GM18858 (cell line): ENCODE measurements around the gene SCYGR3.
"Not testable (repeated sequence)": the region's sequence is repeated elsewhere in the genome, so short reads cannot be mapped to it uniquely, and the experiment has no call there.

ENCODE experiments used
- ATAC-seq: cut with Tn5 transposase; IDR thresholded peaks from one replicate; pipeline ENCODE4 v1.9.1; 2021; ENCODE audit not compliant: unreplicated experiment

SCYGR3 gene

DNA sequence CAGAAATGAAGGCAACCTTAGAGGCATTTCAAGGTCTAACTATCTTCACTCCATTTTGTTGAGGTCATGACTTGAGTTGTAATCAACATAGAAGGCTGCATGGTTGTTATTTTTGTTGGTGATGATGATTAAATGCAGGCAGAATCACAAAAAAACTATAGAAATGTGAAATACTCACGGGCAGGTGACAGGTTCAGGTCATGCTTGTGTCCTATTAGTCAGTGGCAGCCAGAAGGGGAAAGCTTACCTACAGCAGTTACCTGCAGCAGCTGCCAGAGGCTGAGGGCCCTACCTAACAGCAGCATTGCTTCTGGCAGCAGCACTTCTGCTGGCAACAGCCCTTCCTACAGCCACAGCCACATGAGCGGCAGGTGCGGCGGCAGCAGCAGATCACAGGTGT is 394 bp downstream of the SCYGR3 start:
- ATAC-seq, result no peak

DNA sequence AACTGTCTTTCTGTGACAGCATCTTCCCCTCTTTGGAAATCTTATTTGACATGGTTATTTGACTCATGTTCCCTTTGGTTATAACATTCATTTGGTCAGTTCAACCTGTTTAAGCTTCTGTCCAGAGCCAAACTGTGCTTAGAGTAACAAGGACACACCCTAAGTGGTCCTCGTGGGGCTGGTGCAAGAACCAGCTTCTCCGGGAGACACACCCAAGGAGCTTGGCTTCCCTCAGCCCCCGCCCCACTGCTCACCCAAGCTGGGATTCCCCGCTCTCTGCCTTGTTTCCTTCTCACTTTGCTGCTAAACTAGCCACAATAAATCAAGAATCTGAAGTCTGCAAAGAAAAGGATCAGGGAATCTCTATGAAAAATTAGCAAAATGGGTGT is 1.4 kb downstream of the SCYGR3 start:
- ATAC-seq, result no peak

DNA sequence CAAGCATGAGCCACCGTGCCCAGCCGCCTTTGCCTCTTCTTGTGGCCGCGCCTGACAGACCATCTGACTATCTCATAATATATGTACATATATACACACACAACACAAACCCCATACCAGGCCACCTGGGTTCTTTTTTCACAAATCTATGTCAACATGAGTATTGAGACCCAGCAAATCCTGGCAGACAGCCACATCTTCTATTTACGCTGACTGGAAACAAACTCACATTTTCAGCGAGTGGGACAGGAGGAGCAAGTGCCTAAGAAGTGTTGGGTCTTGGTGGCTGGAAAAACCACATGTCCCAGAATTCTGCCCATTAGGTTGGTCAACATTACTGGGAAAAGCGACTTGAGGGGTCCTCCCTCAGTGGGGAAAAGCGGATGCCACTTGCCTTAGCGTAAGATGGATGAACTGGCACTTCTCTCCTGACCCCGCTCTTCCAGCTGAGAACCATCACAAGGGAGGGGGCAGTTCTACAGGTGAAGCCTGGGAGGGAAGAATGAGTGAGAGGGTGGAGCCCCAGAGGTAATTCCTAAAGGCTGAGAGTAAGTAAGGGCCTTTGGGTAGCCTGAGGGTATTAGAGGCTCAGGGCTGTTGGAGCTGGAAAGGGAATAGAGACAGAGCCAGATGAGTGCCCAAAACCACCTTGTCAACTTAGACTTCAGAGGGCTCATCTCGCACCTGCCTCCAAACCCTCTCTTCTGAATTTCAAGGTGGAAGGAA is 1.9 kb downstream of the SCYGR3 start:
- ATAC-seq, result no peak

DNA sequence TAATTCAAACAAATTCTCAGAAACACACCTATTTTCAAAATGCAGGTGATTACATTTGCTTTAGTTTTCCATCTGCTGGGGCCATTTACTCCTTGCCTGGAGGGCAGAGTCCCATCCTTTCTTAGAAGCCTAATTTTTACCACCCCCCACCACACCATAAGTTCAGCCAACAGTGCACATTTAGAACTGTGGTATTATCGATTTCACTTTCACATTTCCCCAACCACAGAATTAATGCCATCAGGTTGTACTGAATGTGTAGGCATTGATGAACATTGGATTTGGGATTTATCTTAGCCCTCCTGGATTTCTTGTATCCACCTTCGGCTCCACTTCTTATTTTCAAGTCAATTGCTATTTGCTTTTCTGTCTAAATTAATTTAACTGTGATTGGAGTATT is 4.5 kb downstream of the SCYGR3 start:
- ATAC-seq, result no peak

DNA sequence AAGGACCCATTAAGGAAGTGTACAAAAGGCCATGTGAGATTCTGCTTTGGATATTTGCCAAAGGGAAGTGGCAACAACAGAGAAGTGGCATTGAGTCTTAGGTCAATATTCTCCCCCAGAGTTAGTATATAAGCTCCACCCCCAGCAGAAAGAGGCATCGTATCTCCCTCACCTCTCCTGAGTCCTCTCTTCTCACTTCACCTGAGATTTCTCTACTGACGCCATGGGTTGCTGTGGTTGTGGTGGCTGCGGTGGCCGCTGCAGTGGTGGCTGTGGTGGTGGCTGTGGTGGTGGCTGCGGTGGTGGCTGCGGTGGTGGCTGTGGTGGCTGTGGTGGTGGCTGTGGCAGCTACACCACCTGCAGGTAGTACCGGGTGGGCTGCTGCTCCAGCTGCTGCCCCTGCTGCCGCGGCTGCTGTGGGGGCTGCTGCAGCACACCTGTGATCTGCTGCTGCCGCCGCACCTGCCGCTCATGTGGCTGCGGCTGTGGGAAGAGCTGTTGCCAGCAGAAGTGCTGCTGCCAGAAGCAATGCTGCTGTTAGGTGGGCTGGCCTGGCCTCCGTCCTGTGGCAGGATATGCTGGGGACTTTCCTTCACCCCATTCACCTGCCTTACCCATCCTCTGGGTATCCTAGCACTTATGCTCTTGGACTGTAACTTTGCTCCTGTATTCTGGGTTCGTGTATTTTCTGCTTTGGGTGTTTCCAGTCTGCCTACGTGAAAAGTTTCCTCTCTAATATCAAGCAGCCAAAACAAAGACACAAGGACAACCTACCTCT is 5.9 kb downstream of the SCYGR3 start:
- ATAC-seq, result peak; percentile 52

DNA sequence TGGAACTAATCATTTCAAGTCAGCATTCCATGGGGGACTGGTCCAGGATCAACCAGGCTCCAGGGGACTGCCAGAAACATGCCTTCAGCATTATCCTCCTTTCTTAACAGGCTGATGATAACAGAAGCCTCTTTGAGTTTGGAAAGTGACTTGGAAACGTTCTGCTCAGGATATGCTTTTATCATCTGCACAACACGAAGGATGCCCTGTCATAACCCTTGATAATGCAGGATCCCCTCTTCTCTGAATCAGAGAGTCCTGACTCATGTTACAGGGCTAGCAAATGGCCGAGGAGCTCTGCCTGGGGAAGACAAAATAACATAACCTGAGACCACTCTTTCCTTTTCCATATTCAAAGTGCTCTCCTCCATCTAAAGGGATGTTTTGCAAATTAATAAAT is 6.7 kb downstream of the SCYGR3 start:
- no peak for ATAC-seq

DNA sequence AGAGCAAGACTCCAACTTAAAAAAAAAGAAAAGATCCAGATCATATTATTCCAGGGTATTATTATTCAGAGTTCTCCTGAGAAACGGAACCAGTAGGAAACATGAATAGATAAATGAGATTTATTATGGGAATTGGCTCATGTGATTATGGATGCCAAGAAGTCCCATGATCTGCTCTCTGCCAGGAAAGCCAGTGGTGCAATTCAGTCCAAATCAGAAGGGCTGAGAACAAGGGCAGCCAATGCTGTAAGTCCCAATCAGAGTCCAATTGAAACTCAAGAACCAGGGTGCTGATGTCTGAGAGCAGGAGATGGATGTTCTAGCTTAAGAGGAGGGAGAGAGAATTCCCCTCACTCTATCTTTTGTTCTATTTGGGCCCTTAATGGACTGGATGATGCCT is 8.2 kb downstream of the SCYGR3 start:
- no peak for ATAC-seq

DNA sequence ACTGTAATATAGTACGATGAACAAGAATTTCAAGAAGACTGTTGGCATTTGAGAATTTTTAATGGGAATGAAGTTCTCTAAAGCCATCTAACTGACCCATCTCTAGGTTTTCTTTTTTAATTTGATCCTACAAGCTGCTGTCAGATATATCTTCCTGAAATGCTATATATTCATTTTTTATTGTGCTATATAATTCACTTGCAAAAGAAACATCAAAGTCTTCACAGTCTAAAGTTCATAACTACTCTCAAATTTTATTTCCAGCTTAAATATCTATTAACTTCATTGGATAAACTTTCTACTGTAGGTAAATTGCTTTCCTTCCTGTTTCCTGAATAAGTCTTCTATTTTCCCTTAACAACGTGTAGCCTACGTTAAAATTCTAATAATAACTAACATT is 12.3 kb downstream of the SCYGR3 start:
- no peak for ATAC-seq

DNA sequence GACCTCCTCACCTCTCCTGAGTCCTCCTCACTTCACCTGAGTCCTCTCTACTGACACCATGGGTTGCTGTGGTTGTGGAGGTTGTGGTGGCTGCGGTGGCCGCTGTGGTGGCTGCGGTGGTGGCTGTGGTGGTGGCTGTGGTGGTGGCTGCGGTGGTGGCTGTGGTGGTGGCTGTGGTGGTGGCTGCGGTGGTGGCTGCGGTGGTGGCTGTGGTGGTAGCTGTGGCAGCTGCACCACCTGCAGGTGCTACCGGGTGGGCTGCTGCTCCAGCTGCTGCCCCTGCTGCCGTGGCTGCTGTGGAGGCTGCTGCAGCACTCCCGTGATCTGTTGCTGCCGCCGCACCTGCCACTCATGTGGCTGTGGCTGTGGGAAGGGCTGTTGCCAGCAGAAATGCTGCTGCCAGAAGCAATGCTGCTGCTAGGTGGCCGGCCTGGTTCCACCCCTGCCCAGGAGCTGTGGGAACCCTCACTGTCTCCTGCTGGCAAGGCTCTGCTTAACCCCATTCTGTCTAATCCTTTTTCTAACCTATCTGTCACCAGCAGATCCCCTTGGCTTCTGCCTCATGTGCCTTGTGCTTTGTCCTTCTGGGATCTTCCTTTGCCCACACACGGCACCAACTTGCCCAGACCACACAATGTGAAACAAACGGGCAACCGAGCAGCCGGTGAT is 15.7 kb downstream of the SCYGR3 start, which contains the start of gene SCYGR2:
SCYGR2 (plus strand) TSS at position 59 of the 669 bp plus-strand sequence; CDS start at position 59, 0 bp downstream.
- not testable (repeated sequence) for ATAC-seq

DNA sequence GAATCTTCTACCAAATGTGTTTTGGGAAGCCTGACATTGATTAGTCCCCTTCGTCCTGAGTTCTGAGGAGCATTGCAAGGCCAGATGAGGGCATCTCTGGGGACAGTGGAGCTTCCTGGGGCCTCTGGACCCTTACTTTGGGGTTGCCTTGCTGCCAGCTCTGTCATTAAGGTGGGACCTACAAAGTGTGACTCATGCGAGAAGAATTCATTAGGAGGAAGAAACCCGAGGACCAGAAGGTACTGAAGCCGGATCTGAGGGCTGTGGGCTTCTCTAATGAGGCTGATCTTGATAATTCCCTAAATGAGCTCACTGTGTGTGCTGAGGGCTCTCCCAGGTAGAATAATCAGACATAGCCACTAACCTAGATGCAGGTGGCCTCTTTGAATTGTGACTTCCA is 16.6 kb downstream of the SCYGR3 start:
- ATAC-seq, result no peak

DNA sequence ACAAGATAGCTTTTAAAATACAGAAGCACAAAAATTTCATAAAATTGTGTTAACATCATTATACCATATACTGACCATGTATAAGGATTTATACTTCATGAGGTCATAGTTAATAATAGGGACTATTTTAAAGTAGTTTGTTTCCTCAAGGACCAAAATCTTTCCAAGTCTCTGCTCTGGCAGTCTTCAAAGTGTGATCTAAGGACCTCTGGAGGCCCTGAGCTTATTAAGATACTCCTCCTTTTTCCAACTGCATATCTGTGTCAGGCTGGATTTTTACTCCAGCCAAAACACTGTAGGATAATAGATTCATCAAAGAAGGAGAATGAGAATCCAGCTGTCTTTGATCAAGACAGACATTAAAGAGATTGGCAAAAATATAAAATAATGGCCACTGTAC is 17.6 kb downstream of the SCYGR3 start:
- no peak for ATAC-seq

DNA sequence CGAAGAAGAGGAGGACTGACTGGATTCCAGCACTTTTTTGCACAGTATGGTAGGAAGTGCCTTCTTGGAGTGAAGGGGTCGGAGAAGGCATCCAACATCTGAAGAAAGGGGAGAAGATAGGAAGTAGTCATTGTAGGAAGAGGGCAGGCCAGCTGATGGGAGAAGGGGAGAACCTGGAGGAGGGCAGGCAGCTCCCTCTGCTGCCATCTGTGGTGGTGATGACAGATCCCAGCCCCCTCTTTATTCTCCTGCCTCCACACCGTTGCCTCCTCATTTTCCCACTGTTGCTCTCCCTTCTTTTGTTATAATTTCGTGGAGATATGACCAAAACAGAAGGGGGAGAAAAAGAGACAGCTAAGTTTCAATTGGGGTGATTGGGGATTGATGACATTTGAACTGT is 18.8 kb downstream of the SCYGR3 start:
- ATAC-seq, result no peak

DNA sequence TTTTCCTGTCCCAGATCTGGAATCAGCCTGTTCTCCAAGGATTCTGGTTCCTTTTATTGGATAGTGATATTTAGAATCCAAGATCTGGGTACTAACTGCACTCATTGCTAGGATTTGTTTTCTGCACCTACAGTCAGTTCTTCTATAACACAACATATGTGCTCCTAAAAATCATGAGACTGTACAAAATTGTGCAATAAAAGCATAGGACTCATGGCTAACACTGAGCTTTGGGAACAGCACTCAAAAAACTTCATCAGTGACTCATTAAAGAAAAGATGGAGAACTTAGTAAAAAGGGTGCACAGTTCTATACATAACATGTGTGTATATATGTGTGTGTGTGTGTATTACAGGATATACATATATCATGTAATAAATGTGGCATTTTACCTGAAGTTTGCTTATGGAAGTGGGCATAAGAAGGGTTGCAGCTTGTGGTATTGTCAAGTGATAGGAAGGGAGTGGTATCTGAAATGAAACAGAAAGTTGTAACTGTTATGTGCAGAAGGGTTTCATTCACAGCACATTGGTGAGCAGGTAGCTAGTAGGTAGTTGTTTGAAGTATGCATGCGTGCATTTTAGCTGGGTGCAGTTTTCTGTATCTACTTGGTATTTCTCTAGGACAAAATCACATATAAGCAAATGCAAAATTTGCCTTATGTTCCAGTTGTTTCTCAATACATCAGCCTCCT is 21.8 kb downstream of the SCYGR3 start:
- ATAC-seq, result no peak

DNA sequence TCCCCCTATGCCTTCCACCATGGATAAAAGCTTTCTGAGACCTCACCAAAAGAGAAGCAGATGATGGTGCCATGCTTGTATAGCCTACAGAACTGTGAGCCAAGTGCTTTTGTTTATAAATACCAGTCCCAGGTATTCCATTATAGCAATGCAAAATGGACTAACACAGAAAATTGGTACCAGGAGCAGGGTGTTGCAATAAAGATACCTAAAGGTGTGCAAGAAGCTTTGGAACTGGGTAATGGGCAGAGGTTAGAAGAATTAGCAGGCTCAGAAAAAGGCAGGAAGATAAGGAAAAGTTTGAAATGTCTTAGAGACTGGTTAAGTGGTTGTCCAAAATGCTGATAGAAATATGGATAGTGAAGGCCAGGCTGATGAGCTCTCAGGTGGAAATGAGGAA is 32.3 kb downstream of the SCYGR3 start:
- no peak for ATAC-seq

DNA sequence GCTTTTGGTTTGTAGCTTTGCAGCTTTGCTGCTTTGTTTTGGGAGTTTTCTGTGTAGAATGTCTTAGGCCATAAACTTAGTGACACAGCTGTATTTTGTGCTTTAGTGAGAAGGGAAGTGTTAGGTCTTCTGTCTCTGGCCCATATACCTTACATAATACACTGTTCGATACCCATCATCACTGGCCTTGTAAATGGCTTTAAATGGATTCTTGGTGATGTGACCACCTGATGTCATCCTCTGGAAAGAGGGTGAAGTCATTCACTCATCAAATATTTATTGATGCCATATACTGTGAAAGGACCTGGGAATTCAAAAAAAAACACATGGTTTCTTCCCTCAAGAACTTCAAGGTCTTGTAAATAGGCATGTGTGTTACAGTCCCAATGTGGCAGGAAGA is 34.8 kb downstream of the SCYGR3 start:
- ATAC-seq, result no peak

DNA sequence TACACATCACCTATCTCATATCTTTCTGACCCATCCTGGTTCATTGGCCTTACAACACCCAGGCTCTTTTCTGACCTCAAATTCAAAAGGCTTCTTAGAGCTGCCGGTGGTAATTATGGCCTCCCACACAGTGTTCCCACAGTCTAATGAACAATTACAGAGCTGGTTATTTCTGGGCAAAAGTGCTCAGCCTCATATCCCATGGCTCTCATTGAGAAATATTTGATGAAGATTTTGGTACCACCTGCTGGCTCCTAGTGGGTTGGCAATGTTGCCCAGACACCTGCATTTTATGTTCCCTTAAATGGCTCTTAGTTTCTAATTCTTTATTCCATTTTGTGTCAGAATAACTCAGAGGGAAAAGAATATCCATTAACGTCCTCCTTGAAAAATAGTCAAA is 36.0 kb downstream of the SCYGR3 start:
- ATAC-seq, result no peak

DNA sequence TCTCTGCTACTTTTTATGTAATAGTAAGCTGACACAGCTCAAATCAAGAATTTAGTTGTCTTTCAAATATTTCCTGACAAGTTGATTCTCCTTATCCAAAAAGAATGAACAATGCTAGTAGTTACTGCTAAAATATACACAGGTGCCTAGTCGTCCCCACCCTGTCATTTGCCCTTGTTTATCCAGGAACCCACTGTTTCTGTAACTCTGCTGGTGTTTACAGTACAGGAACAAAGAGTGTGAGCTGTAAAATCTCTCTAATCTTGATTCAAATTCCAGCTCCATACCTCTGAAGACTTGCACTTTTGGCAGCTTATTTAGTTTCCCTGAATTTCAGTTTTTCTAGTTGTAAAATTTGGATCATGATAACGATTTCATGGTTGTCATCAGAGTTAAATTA is 37.1 kb downstream of the SCYGR3 start:
- no peak for ATAC-seq

DNA sequence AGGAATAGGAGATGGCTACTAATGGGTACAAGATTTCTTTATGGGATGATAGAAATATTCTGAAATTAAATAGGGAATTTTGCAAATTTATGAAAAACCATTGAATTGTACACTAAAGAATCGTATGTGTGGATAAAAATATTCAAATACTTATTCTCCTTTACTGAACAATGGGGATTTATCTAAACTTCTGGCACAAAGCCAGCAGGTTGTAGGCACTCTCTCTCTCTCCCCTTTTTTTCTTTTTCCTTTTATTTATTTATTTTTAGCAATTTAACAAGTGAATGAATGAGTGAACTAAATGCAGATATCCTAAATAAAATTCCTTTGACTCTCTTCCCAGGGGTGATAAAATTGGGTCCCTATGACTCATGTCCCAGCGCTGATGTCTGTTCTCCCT is 37.8 kb downstream of the SCYGR3 start:
- no peak for ATAC-seq

DNA sequence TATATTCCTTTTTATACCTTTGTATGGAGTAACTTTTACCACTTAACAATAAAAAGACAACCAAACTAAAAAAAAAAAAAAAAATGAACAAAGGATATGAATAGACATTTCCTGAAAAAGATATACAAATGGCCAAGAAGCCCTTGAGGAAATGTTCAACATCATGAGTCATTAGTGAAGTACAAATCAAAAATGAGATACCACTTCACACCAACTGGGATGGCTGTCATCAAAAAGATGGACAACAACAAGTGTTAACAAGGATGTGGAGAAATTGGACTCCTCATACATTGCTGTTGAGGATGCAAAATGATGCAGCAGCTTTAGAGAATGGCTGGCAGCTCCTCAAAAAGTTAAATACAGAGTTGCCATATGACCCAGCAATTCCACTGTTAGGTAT is 38.5 kb downstream of the SCYGR3 start:
- ATAC-seq, result no peak

DNA sequence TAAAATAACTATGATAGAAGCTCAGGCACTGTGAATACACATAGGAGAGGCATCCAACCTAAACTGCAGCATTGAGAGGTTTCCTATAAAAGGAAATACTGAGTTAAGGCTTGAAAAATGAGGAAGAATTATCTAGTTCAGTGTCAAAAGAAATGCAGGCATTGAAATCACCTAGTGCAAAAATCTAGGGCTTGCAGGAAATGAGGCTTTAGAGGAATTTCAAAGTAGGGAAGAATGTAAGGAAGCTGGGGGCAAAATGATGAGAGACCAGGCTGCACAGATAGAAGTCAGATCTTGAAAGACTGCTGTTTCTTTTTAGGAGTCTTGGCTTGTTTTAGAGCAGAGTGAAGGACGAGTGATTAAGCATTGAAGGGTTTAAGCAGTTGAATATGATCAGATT is 44.0 kb downstream of the SCYGR3 start:
- no peak for ATAC-seq

DNA sequence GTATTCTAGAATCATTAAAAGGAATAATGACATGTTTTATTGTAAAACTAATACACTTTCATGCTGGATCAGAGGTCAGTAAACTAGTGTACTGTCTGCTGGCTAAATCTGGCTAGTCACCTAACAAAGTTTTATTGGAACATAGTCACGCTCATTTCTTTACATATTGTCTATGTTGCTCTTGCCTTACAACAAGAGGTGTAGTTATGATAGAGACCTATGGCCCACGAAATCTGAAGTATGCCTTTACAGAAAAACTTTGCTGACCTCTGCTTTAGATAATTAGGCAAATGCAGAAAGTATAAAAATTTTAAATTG is 45.8 kb downstream of the SCYGR3 start:
- no peak for ATAC-seq

DNA sequence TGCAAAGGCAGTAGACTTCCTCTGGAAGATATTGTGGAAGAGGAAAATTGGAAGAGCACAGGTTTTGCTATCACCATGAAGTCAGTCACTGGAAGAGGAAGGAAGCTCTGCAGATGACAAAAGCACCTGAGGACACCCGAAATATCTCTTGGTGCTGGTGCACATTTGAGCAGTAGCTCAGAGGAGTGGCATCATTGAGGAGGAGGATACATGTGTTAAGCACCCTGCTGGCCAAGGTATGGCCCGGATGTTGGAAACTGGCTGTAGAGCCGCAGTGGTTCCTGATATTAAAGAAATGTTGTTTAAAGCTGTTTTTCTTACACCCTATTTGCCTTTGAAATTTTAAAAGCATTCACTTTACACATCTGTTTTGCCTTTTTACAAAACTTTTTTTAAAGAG is 48.6 kb downstream of the SCYGR3 start:
- no peak for ATAC-seq
